ENCODE results near the gene SGPL1. TPM values are rescaled to one million over a fixed set of nuclear protein-coding genes. Genes with fewer than 3 reads are reported as not detected.

The SGPL1 gene
- total RNA-seq, 5 donors from 2014 or later (not counting 1 experiment from before 2014, with no cell fraction given): 25.0 to 36.8 (median 27.9) TPM

DNA sequence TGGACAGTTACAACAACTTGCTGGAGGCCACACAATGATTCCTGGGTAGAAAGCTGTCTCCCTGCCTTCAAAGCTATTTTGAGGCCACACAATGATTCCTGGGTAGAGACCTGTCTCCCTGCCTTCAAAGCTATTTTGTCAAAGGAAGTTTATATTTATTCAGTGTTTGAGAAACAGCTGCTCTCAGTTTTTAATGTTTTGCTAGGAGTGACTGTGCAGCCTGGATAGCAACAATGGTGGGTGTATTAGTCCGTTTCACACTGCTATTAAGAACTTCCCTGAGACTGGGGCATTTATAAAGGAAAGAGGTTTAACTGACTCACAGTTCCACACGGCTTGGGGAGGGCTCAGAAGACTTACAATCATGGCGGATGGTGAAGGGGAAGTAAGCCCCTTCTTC, 3.9 kb upstream of the SGPL1 start:
- DNase-seq: no peak
- no peak for ATAC-seq (replicated peaks in 1 of 4)
- POLR2A ChIA-PET: no interaction called here
- Histone ChIP-seq H3K4me1 (ENCODE audit: control insufficient read depth in 1 of 2, extremely low read depth in 1 of 2, insufficient read depth in 2 of 2, low read length in 2 of 2) (peaks cover 0 to 13% of the 10 kb centered on the region in 2 experiments), H3K27me3 (replicated peaks in 1 of 2; ENCODE audit: control insufficient read depth in 2 of 2, extremely low read depth in 1 of 2, insufficient read depth in 2 of 2, low read length in 1 of 2) (no peaks in the 10 kb centered on the region), H3K9me3 (no peaks in the 10 kb centered on the region), H3K36me3 (ENCODE audit: control insufficient read depth in 2 of 2, extremely low read depth in 1 of 2, insufficient read depth in 1 of 2, low read length in 1 of 2) (no peaks in the 10 kb centered on the region), H3K27ac (ENCODE audit: low read length) (no peak overlapping the region), H3K4me3 (ENCODE audit: control insufficient read depth in 1 of 2, extremely low read depth in 1 of 2, low read length in 1 of 2) (no peak overlapping the region)
- WGBS (ENCODE audit: insufficient coverage): 60% methylated on average over 1 of the region's 3 CpGs
- no peak overlapping the region for H3K4me3 Mint-ChIP-seq
- H3K4me1 Mint-ChIP-seq: peaks cover 17 to 24% (median 17%) of the 10 kb centered on the region in 3 donors
- peaks cover 3 to 7% of the 10 kb centered on the region in 2 donors for H3K27me3 Mint-ChIP-seq
- no peak overlapping the region for H3K27ac Mint-ChIP-seq
- no peaks in the 10 kb centered on the region for H3K9me3 Mint-ChIP-seq
- CTCF ChIA-PET: interaction anchor here in 1 of 2 donors (0.6 kb wide), 1 partner anchor 1540 kb away, joined by 5 read pairs; no protein-coding TSS in a partner anchor
- no peaks in the 10 kb centered on the region for H3K36me3 Mint-ChIP-seq

DNA sequence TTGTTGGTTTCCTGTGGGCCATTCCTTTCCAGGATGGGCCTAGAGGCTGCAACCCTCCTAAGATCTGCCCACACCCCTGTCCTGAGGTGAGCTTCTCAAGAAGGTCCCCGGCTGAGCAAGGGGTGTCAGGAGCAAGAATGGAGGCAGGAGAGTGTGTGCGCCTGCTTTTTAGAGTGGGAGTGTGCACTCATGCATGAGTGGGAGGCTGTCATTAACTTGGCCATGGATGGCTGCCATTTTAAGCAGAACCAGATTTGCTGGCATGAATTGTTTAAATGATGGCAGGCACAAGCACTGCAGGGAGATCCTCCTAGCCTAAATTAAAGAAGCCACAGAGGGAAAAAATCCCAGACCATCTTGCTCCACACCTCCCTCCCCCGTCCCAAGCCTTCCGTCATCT, 2.9 kb upstream of the SGPL1 start:
- POLR2A ChIA-PET: no interaction called here
- whole genome bisulfite sequencing (ENCODE audit: insufficient coverage): 93% methylated on average over 4 of the region's 4 CpGs

DNA sequence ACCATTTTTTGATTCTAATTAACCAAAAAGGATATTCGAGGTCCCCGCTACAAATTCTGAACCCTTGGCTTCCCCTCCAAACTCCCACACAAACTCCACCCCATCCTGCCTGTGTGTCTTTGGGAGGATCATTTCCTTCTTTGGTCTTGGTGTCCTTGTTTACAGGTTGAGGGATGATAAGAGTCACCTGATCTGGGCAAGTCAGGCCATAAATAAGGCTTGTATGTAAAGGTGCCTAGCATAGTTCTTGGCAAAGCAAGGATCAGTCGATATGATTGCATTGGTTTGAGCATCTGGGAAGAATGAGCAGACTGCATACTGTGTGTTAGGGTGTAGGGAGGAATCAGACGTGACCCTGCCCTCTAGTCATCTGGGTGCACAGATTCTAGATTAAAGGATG, 1.6 kb upstream of the SGPL1 start:
- H3K27me3 Mint-ChIP-seq: no peaks in the 10 kb centered on the region
- H3K9me3 Mint-ChIP-seq: no peaks in the 10 kb centered on the region
- peaks cover 0 to 19% of the 10 kb centered on the region in 2 experiments for H3K4me1 ChIP-seq (ENCODE audit: control insufficient read depth in 1 of 2, extremely low read depth in 1 of 2, insufficient read depth in 2 of 2, low read length in 2 of 2)
- no peaks in the 10 kb centered on the region for H3K36me3 ChIP-seq (ENCODE audit: control insufficient read depth in 2 of 2, extremely low read depth in 1 of 2, insufficient read depth in 1 of 2, low read length in 1 of 2)
- ATAC-seq (replicated peaks in 1 of 4) (no peak), DNase-seq (no peak)
- ChIA-PET CTCF (interaction anchor here (0.7 to 1.0 kb wide), 3 partner anchors 14 to 70 kb away, joined by 3 to 4 read pairs (median 3); no protein-coding TSS in a partner anchor), POLR2A (no interaction called here)
- peak overlapping the region in 1 of 2 donors; percentile 71 for H3K27ac Mint-ChIP-seq
- no peak overlapping the region for H3K4me3 ChIP-seq (ENCODE audit: control insufficient read depth in 1 of 2, extremely low read depth in 1 of 2, low read length in 1 of 2)
- no peak overlapping the region for H3K27ac ChIP-seq (ENCODE audit: low read length)
- H3K4me1 Mint-ChIP-seq: peaks cover 31 to 39% (median 35%) of the 10 kb centered on the region in 3 donors
- peak overlapping the region; percentile 31 to 88 (median 82) for H3K4me3 Mint-ChIP-seq
- no peaks in the 10 kb centered on the region for H3K27me3 ChIP-seq (replicated peaks in 1 of 2; ENCODE audit: control insufficient read depth in 2 of 2, extremely low read depth in 1 of 2, insufficient read depth in 2 of 2, low read length in 1 of 2)
- H3K9me3 ChIP-seq: no peaks in the 10 kb centered on the region
- peaks cover 3% of the 10 kb centered on the region for H3K36me3 Mint-ChIP-seq
- WGBS (ENCODE audit: insufficient coverage): 87% methylated on average over 2 of the region's 4 CpGs

More for the DNA sequence above, 2.9 kb upstream of the SGPL1 start:
- H3K4me3 ChIP-seq (ENCODE audit: control insufficient read depth in 1 of 2, extremely low read depth in 1 of 2, low read length in 1 of 2): no peak overlapping the region
- DNase-seq (no peak), ATAC-seq (replicated peaks in 1 of 4) (no peak)
- H3K9me3 ChIP-seq: no peaks in the 10 kb centered on the region
- Mint-ChIP-seq H3K27ac (no peak overlapping the region), H3K4me3 (no peak overlapping the region), H3K4me1 (peaks cover 25 to 29% (median 27%) of the 10 kb centered on the region in 3 donors), H3K27me3 (no peaks in the 10 kb centered on the region), H3K36me3 (peaks cover 1% of the 10 kb centered on the region), H3K9me3 (no peaks in the 10 kb centered on the region)
- CTCF ChIA-PET: interaction anchor here (0.6 to 1.0 kb wide), 2 partner anchors 71 to 219 kb away, joined by 3 read pairs; no protein-coding TSS in a partner anchor
- H3K36me3 ChIP-seq (ENCODE audit: control insufficient read depth in 2 of 2, extremely low read depth in 1 of 2, insufficient read depth in 1 of 2, low read length in 1 of 2): no peaks in the 10 kb centered on the region
- no peak overlapping the region for H3K27ac ChIP-seq (ENCODE audit: low read length)
- H3K27me3 ChIP-seq (replicated peaks in 1 of 2; ENCODE audit: control insufficient read depth in 2 of 2, extremely low read depth in 1 of 2, insufficient read depth in 2 of 2, low read length in 1 of 2): no peaks in the 10 kb centered on the region
- H3K4me1 ChIP-seq (ENCODE audit: control insufficient read depth in 1 of 2, extremely low read depth in 1 of 2, insufficient read depth in 2 of 2, low read length in 2 of 2): peaks cover 0 to 19% of the 10 kb centered on the region in 2 experiments

DNA sequence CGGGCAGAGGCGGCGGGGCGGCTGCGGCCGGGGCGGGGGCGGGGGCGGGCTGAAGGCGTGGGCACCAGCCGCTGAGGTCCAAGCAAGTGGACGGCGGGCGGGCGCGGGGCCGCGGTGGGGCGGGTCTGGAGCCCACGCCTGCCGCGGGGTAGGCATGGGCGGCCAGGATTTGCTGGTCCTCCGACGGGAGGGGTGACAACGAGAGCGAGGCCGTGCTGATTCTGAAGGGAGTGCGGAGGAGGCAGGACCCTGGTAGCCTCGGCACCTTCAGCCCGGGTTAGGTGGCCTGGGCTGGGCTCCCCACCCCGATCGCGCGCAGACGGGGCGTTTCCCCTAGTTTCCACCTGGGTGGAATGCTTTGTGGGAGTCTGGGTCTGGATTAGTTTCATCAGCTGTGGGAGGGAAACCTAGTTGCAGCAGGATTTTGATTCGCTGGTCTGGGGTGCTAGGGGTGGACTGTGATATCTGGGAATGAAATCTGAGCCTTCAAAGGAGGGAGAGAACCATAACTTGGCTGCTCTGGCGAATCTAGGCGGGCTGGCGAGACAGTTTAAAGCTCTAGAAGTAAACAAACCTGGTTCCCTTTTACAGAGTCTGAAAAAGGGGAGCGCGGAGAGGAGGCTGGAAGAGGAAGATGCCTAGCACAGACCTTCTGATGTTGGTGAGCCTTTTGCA, 609 bp downstream of the SGPL1 start:
- ATAC-seq (replicated peaks in 1 of 4) (peak; percentile 51 to 63 (median 58)), DNase-seq (peak in 24 of 35 experiments; percentile 2 to 47 (median 16))
- H3K36me3 Mint-ChIP-seq: peaks cover 10% of the 10 kb centered on the region
- ChIA-PET POLR2A (no interaction called here), CTCF (interaction anchor here (0.5 to 1.2 kb wide), 5 partner anchors 8 to 414 kb away, joined by 3 to 4 read pairs (median 4); no protein-coding TSS in a partner anchor)
- peak overlapping the region; percentile 70 for H3K4me3 ChIP-seq (ENCODE audit: control insufficient read depth in 1 of 2, extremely low read depth in 1 of 2, low read length in 1 of 2)
- H3K27me3 ChIP-seq (replicated peaks in 1 of 2; ENCODE audit: control insufficient read depth in 2 of 2, extremely low read depth in 1 of 2, insufficient read depth in 2 of 2, low read length in 1 of 2): no peaks in the 10 kb centered on the region
- H3K9me3 ChIP-seq: no peaks in the 10 kb centered on the region
- H3K27me3 Mint-ChIP-seq: no peaks in the 10 kb centered on the region
- H3K27ac Mint-ChIP-seq: peak overlapping the region; percentile 86 to 88
- peaks cover 0 to 6% of the 10 kb centered on the region in 2 donors for H3K36me3 ChIP-seq (ENCODE audit: control insufficient read depth in 2 of 2, extremely low read depth in 1 of 2, insufficient read depth in 1 of 2, low read length in 1 of 2)
- peaks cover 37 to 45% (median 41%) of the 10 kb centered on the region in 3 donors for H3K4me1 Mint-ChIP-seq
- peak overlapping the region; percentile 84 to 89 (median 88) for H3K4me3 Mint-ChIP-seq
- H3K9me3 Mint-ChIP-seq: no peaks in the 10 kb centered on the region
- H3K4me1 ChIP-seq (ENCODE audit: control insufficient read depth in 1 of 2, extremely low read depth in 1 of 2, insufficient read depth in 2 of 2, low read length in 2 of 2): peaks cover 0 to 19% of the 10 kb centered on the region in 2 experiments
- peak overlapping the region; percentile 65 for H3K27ac ChIP-seq (ENCODE audit: low read length)
- 4% methylated on average over 35 of the region's 43 CpGs for WGBS (ENCODE audit: insufficient coverage)

DNA sequence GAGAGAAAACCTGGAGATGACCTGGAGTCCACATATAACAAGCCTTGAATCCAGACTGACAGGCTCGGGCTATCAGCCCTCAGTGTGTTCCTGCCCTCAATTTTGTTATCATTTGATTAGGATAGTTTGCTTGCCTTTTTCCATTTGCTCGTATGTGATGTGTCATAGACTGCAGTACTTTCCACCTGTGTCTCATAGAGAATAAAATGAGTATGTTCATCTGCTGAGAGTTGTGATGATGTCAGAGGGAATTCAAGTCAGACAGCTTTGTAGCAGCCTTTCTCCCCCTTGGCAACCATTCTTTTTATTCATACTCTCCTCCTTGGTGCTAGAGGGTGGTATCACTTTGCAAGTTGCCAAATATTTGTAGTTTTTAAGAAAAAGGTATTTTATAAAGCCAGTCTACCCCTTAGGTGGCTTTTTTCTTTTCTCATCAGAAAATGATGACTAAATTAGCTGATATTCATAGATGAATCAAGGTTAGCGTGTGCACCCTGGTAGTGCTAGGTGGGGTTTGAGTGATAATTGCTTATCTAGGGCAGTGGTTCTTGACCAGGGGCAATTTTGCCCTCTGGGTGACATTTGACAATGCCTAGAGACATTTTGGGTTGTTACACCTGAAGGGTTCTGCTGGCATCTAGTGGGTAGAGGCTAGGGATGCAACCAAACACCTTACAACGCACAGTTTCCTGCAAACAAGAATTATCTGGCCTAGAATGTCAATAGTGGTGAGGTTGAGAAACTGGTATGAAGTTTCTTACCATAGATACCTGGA, 5.4 kb downstream of the SGPL1 start:
- Mint-ChIP-seq H3K4me3 (no peak overlapping the region), H3K27ac (peak overlapping the region in 1 of 2 donors; percentile 18), H3K36me3 (peaks cover 24% of the 10 kb centered on the region), H3K4me1 (peaks cover 26 to 34% (median 34%) of the 10 kb centered on the region in 3 donors), H3K27me3 (no peaks in the 10 kb centered on the region), H3K9me3 (no peaks in the 10 kb centered on the region)
- 77% methylated on average over 2 of the region's 4 CpGs for WGBS (ENCODE audit: insufficient coverage)
- CTCF ChIA-PET: no interaction called here
- Histone ChIP-seq H3K4me3 (ENCODE audit: control insufficient read depth in 1 of 2, extremely low read depth in 1 of 2, low read length in 1 of 2) (no peak overlapping the region), H3K27ac (ENCODE audit: low read length) (no peak overlapping the region), H3K9me3 (no peaks in the 10 kb centered on the region), H3K27me3 (replicated peaks in 1 of 2; ENCODE audit: control insufficient read depth in 2 of 2, extremely low read depth in 1 of 2, insufficient read depth in 2 of 2, low read length in 1 of 2) (no peaks in the 10 kb centered on the region), H3K36me3 (ENCODE audit: control insufficient read depth in 2 of 2, extremely low read depth in 1 of 2, insufficient read depth in 1 of 2, low read length in 1 of 2) (peaks cover 2 to 14% of the 10 kb centered on the region in 2 donors), H3K4me1 (ENCODE audit: control insufficient read depth in 1 of 2, extremely low read depth in 1 of 2, insufficient read depth in 2 of 2, low read length in 2 of 2) (peaks cover 0 to 12% of the 10 kb centered on the region in 2 experiments)
- DNase-seq: peak in 1 of 35 experiments; percentile 32
- ATAC-seq (replicated peaks in 1 of 4): no peak
- POLR2A ChIA-PET: no interaction called here

DNA sequence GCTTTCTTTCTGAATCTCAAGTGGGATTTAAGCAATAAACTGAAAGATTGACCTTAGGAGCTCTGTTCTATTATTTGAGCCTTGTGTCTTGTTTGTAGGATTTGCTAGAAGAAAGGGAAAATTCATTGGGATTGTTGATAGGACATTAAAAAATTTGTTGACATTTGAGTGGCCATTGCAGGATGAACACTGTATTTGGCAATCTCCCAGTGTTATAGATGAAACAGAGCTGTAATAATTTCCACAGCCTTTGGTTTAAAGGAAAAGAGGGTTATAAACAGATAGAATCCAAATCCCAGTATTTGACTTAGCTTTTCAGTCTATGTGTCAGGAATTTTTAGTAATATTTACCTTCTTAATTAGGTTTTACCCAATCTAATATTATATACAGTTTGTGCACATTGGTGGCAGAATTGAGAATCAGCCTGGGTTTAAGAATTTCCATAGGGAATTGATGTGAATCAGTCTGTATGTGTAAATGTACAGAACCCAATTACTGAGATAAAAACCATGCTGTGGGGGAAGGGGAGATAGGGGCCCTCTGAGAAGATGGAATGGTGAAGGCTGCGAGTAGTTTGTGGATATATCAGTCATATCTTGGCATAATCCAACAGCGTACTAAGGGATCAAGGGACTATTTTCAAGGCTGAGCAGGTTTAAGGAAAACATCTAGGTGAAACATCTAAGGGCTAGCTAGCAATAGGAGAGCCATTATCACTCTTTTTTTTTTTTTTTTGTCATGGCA, 6.5 kb downstream of the SGPL1 start:
- Histone ChIP-seq H3K9me3 (no peaks in the 10 kb centered on the region), H3K27ac (ENCODE audit: low read length) (no peak overlapping the region), H3K36me3 (ENCODE audit: control insufficient read depth in 2 of 2, extremely low read depth in 1 of 2, insufficient read depth in 1 of 2, low read length in 1 of 2) (peaks cover 3 to 14% of the 10 kb centered on the region in 2 donors), H3K4me1 (ENCODE audit: control insufficient read depth in 1 of 2, extremely low read depth in 1 of 2, insufficient read depth in 2 of 2, low read length in 2 of 2) (peaks cover 0 to 2% of the 10 kb centered on the region in 2 experiments), H3K4me3 (ENCODE audit: control insufficient read depth in 1 of 2, extremely low read depth in 1 of 2, low read length in 1 of 2) (no peak overlapping the region), H3K27me3 (replicated peaks in 1 of 2; ENCODE audit: control insufficient read depth in 2 of 2, extremely low read depth in 1 of 2, insufficient read depth in 2 of 2, low read length in 1 of 2) (no peaks in the 10 kb centered on the region)
- Mint-ChIP-seq H3K27me3 (no peaks in the 10 kb centered on the region), H3K9me3 (no peaks in the 10 kb centered on the region), H3K36me3 (peaks cover 29% of the 10 kb centered on the region), H3K4me1 (peaks cover 16 to 35% (median 32%) of the 10 kb centered on the region in 3 donors), H3K27ac (no peak overlapping the region), H3K4me3 (no peak overlapping the region)
- POLR2A ChIA-PET: no interaction called here
- DNase-seq (no peak), ATAC-seq (replicated peaks in 1 of 4) (no peak)
- CTCF ChIA-PET: no interaction called here
- 92% methylated on average over 2 of the region's 2 CpGs for WGBS (ENCODE audit: insufficient coverage)

All from T-cell (primary cell).